Glomerular endothelial cell (primary cell): ENCODE results near the gene CLIP1. TPM values are rescaled to one million over a fixed set of nuclear protein-coding genes. Genes with fewer than 3 reads are reported as not detected.

Source experiments
- total RNA-seq: library from RNA; depleted of rRNA; stranded (reverse); fragments of >200 nt; gene quantifications from 2 replicates; pipeline ENCODE4 v1.2.3, GENCODE V29; 2015

Gene CLIP1
- total RNA-seq, 1 donor from 2014 or later, result 85.6 TPM

Other genes with a start within 250 kb of the CLIP1 start
- gene IL31, start 248.4 kb downstream of the CLIP1 start, total RNA-seq, result not detected in 2 replicates
- gene LRRC43, start 239.5 kb downstream of the CLIP1 start, total RNA-seq, result 1.4 and 2.7 TPM in 2 replicates
- gene B3GNT4, start 219.0 kb downstream of the CLIP1 start, total RNA-seq, result not detected in 2 replicates
- 80.9 and 83.7 TPM in 2 replicates for gene DIABLO, start 196.6 kb downstream of the CLIP1 start, total RNA-seq
- 21.8 and 26.8 TPM in 2 replicates for gene VPS33A, start 156.2 kb downstream of the CLIP1 start, total RNA-seq
- 9.6 and 20.8 TPM in 2 replicates for gene ZCCHC8, start 78.3 kb upstream of the CLIP1 start, total RNA-seq
- gene RSRC2, start 104.3 kb upstream of the CLIP1 start, total RNA-seq, result 31.4 and 42.0 TPM in 2 replicates
- 10.9 and 20.4 TPM in 2 replicates for gene KNTC1, start 104.6 kb upstream of the CLIP1 start, total RNA-seq